Transverse colon (tissue), 4 donors: ENCODE measurements around the gene MYRF.

Experiments used
- EP300 ChIP-seq: sonication (generic); formaldehyde crosslinking; IDR thresholded peaks from one replicate; pipeline ENCODE4 v1.6.1; 2017; ENCODE audit warnings: antibody characterized with exemption, low read depth
- POLR2A ChIP-seq: fragments of 450-650 bp; IDR thresholded peaks from one replicate; pipeline ENCODE4 v1.6.1; 2016; ENCODE audit warnings: antibody characterized with exemption, mild to moderate bottlenecking, moderate library complexity
- POLR2AphosphoS5 ChIP-seq, 3 donors: sonication (generic); formaldehyde crosslinking; IDR thresholded peaks; one replicate each; pipeline ENCODE4 v1.6.1; 2016; ENCODE audit warnings: antibody characterized with exemption in 3 of 3
- TF ChIP-seq, protein P1 (sequence below), 5 experiments: fragments of 200-600 bp in 3 of 5; fragments of 450-650 bp in 2 of 5; sonication (generic) in 3 of 5; IDR thresholded peaks; 1 replicate in 2 of 5; 2 replicates in 3 of 5; pipeline ENCODE4 v1.5.1; 2016 to 2017; ENCODE audit warnings: antibody characterized with exemption in 5 of 5, inconsistent platforms in 3 of 5, mild to moderate bottlenecking in 2 of 5, moderate library complexity in 1 of 5

DNA sequence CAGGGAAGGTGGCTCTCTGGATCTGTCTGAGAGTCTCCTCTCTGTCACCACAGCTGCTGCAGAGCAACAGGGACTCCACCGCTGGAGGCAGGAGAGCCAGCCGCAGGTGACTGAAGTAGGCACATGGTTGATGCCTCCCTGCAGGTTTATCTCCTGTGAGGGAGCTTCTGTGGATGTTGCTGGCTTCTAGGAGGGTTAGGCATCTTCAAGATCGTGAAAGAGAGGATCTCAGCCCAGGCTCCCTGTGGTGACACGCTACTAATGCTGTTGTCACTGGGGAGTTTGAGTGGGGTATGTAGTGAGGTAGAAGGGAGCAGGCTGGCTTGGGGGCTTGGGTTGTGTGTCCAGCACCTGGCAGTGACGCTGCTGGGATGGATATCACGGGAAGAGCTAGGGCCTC is 38.1 kb upstream of the MYRF start:
- TF ChIP-seq, protein P1, sequence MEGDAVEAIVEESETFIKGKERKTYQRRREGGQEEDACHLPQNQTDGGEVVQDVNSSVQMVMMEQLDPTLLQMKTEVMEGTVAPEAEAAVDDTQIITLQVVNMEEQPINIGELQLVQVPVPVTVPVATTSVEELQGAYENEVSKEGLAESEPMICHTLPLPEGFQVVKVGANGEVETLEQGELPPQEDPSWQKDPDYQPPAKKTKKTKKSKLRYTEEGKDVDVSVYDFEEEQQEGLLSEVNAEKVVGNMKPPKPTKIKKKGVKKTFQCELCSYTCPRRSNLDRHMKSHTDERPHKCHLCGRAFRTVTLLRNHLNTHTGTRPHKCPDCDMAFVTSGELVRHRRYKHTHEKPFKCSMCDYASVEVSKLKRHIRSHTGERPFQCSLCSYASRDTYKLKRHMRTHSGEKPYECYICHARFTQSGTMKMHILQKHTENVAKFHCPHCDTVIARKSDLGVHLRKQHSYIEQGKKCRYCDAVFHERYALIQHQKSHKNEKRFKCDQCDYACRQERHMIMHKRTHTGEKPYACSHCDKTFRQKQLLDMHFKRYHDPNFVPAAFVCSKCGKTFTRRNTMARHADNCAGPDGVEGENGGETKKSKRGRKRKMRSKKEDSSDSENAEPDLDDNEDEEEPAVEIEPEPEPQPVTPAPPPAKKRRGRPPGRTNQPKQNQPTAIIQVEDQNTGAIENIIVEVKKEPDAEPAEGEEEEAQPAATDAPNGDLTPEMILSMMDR (IDR thresholded peaks at IDR 0.05): no peak
- TF ChIP-seq POLR2AphosphoS5 (IDR thresholded peaks at IDR 0.05) (no peak), POLR2A (no peak), EP300 (no peak)
